Measurements from ENCODE around the gene RDH13. TPM values are rescaled to one million over a fixed set of nuclear protein-coding genes. Genes with fewer than 3 reads are reported as not detected.

Gene RDH13
- total RNA-seq, 1 experiment from 2014 or later, result 43.3 TPM

- no peak for TF ChIP-seq CTCF (IDR thresholded peaks at IDR 0.05; ENCODE audit: insufficient read depth in 1 of 2, low read depth in 1 of 2, low read length in 1 of 2, severe bottlenecking in 1 of 2, unreplicated experiment in 1 of 2)
- Mint-ChIP-seq H3K36me3 (ENCODE audit: insufficient read depth, unreplicated experiment) (peaks cover 84% of the 10 kb centered on the region), H3K4me3 (ENCODE audit: unreplicated experiment) (no peak overlapping the region), H3K27ac (ENCODE audit: unreplicated experiment) (no peak overlapping the region), H3K27me3 (ENCODE audit: insufficient read depth, unreplicated experiment) (no peaks in the 10 kb centered on the region), H3K9me3 (ENCODE audit: unreplicated experiment) (no peaks in the 10 kb centered on the region), H3K4me1 (ENCODE audit: low read depth, unreplicated experiment) (no peaks in the 10 kb centered on the region)
- intact Hi-C loops (cut with micrococcal nuclease; ENCODE audit: unreplicated experiment), result no loop called here
- DNase-seq, result no peak
- POLR2A ChIA-PET, result no interaction called here
- Histone ChIP-seq H3K36me3 (ENCODE audit: control insufficient read depth, insufficient read depth, low read length) (no peaks in the 10 kb centered on the region; the same call in 1 of the 2 replicates), H3K27me3 (replicated peaks; ENCODE audit: control insufficient read depth, insufficient read depth, low read length) (no peaks in the 10 kb centered on the region), H3K4me1 (no peaks in the 10 kb centered on the region), H3K4me3 (ENCODE audit: low read depth, low read length) (no peak overlapping the region), H3K9me3 (no peaks in the 10 kb centered on the region)
- CTCF ChIA-PET, result no interaction called here
- BruUV-seq (replicated peaks), result no TSS peak
These were observed 67.4 kb downstream of the RDH13 start for GRCh38 chr19:54995561-54995960.

Other genes with a start within 250 kb of the RDH13 start
- not detected in 2 replicates for gene KIR3DL1, start 246.7 kb downstream of the RDH13 start, total RNA-seq (2022)
- not detected in 2 replicates for gene KIR2DS4, start 230.5 kb downstream of the RDH13 start, total RNA-seq (2022)
- not detected in 2 replicates for gene KIR3DL2, start 212.7 kb downstream of the RDH13 start, total RNA-seq (2022)
- not detected in 2 replicates for gene FCAR, start 188.9 kb downstream of the RDH13 start, total RNA-seq (2022)
- 0.91 and 1.1 TPM in 2 replicates for gene NCR1, start 157.0 kb downstream of the RDH13 start, total RNA-seq (2022)
- 0.43 and 0.49 TPM in 2 replicates for gene NLRP7, start 115.6 kb downstream of the RDH13 start, total RNA-seq (2022)
- 108 and 115 TPM in 2 replicates for gene NLRP2, start 96.8 kb downstream of the RDH13 start, total RNA-seq (2022)
- not detected in 2 replicates for gene GP6, start 24.9 kb downstream of the RDH13 start, total RNA-seq (2022)
- 135 and 141 TPM in 2 replicates for gene EPS8L1, start 12.7 kb upstream of the RDH13 start, total RNA-seq (2022)
- gene PPP1R12C, start 54.5 kb upstream of the RDH13 start, total RNA-seq (2022), result 104 TPM in 2 replicates
- 11.8 and 18.0 TPM in 2 replicates for gene TNNT1, start 86.1 kb upstream of the RDH13 start, total RNA-seq (2022)
- 2.9 and 4.2 TPM in 2 replicates for gene TNNI3, start 94.6 kb upstream of the RDH13 start, total RNA-seq (2022)
- gene DNAAF3, start 103.5 kb upstream of the RDH13 start, total RNA-seq (2022), result 0.45 and 0.91 TPM in 2 replicates
- gene SYT5, start 117.1 kb upstream of the RDH13 start, total RNA-seq (2022), result not detected in 2 replicates
- gene PTPRH, start 146.4 kb upstream of the RDH13 start, total RNA-seq (2022), result 2.3 and 2.7 TPM in 2 replicates
- gene TMEM86B, start 165.6 kb upstream of the RDH13 start, total RNA-seq (2022), result 18.0 and 21.2 TPM in 2 replicates
- 113 and 118 TPM in 2 replicates for gene PPP6R1, start 195.9 kb upstream of the RDH13 start, total RNA-seq (2022)
- gene HSPBP1, start 217.0 kb upstream of the RDH13 start, total RNA-seq (2022), result 69.6 and 71.4 TPM in 2 replicates
- gene BRSK1, start 220.8 kb upstream of the RDH13 start, total RNA-seq (2022), result 24.6 and 28.6 TPM in 2 replicates

All from Caco-2 (cell line).